K562 (cell line): ENCODE results near the gene PTPRO. TPM values are rescaled to one million over a fixed set of nuclear protein-coding genes. Genes with fewer than 3 reads are reported as not detected.
A peak's percentile ranks its signal among the peaks of the same experiment; 100 is the strongest.

Experiments used
- ATAC-seq: fragments of 200-7000 bp; cut with Tn5 transposase; 3 replicates; pipeline ENCODE4 v1.9.1; 2020; ENCODE audit warnings: moderate library complexity
- BruUV-seq: library from RNA; stranded (reverse); fragments of 400-500 nt; replicated peaks from 2 replicates; lab custom pipeline; 2021; lab: Mats Ljungman, UMichigan
- CTCF ChIA-PET: fragments of 300-600 bp; formaldehyde crosslinking; extraction: SDS; loops from one replicate; lab custom pipeline; 2021; ENCODE audit warnings: low intra/inter-chr PET ratio; lab: Yijun Ruan, JAX
- POLR2A ChIA-PET: fragments of 300-600, 350-650 bp; sonication (Branson Sonifier 250); formaldehyde crosslinking; extraction: SDS; loops from one replicate; lab custom pipeline; 2021; ENCODE audit warnings: antibody characterized with exemption, inconsistent platforms; lab: Yijun Ruan, JAX
- DNase-seq, 4 experiments: peaks; one replicate each; pipeline versions ENCODE4 v3.0.0 to v3.0.0-alpha.2; 2011 to 2018; ENCODE audit warnings: low spot score in 3 of 4, mixed read lengths in 3 of 4; ENCODE audit errors: extremely low read depth in 1 of 4
- FAIRE-seq: peaks from 2 replicates; lab custom pipeline; 2011; peaks lifted over from hg19 to GRCh38; lab: Jason Lieb, UNC
- H2AFZ ChIP-seq: 2 replicates; pipeline ENCODE4 v1.6.0; 2011; ENCODE audit warnings: low read depth, low read length, control low read depth, inconsistent platforms
- H3K27ac ChIP-seq: fragments of 200-600 bp; 3 replicates; pipeline ENCODE4 v1.8.0; 2011; ENCODE audit warnings: low read depth, mild to moderate bottlenecking, control low read depth, inconsistent platforms, low read length, moderate library complexity, mixed read lengths; ENCODE audit errors: extremely low read depth
- H3K27me3 ChIP-seq, 2 experiments: fragments of 300-600 bp in 1 of 2; 2 replicates in 1 of 2; 3 replicates in 1 of 2; pipeline versions ENCODE4 v1.6.0 to v1.8.0; 2011; ENCODE audit warnings: inconsistent platforms in 2 of 2, low read length in 2 of 2, mild to moderate bottlenecking in 1 of 2, mixed read lengths in 1 of 2, moderate library complexity in 1 of 2; ENCODE audit not compliant: control insufficient read depth in 2 of 2, insufficient read depth in 2 of 2
- H3K36me3 ChIP-seq: fragments of 300-600 bp; 3 replicates; pipeline ENCODE4 v1.8.0; 2011; ENCODE audit warnings: mild to moderate bottlenecking, low read length, inconsistent platforms; ENCODE audit not compliant: control insufficient read depth, insufficient read depth
- H3K4me1 ChIP-seq, 2 experiments: fragments of 200-600 bp in 1 of 2; replicated peaks in 1 of 2; 2 replicates in 1 of 2; 3 replicates in 1 of 2; pipeline versions ENCODE4 v1.5.1 to v1.8.0; 2011; ENCODE audit warnings: inconsistent platforms in 2 of 2, low read length in 2 of 2, mild to moderate bottlenecking in 1 of 2, mixed read lengths in 1 of 2, moderate library complexity in 1 of 2; ENCODE audit not compliant: control insufficient read depth in 2 of 2, insufficient read depth in 2 of 2
- H3K4me2 ChIP-seq: 2 replicates; pipeline ENCODE4 v1.6.1; 2011; ENCODE audit warnings: low read length, control low read depth, inconsistent platforms, mixed read lengths; ENCODE audit not compliant: insufficient read depth
- H3K4me3 ChIP-seq: fragments of 200-600 bp; sonication (generic), shearing (Covaris generic); 2 replicates; pipeline ENCODE4 v1.5.1; 2016; ENCODE audit warnings: control low read depth, inconsistent platforms
- H3K79me2 ChIP-seq: fragments of 200-600 bp; 3 replicates; pipeline ENCODE4 v1.8.0; 2011; ENCODE audit warnings: low read length, inconsistent platforms; ENCODE audit not compliant: control insufficient read depth, insufficient read depth
- H3K9ac ChIP-seq, 2 experiments: 2 replicates each; pipeline versions ENCODE4 v1.6.0 to v1.6.1; 2011; ENCODE audit warnings: low read depth in 2 of 2, low read length in 2 of 2, control low read depth in 1 of 2, inconsistent platforms in 1 of 2, mild to moderate bottlenecking in 1 of 2, mixed read lengths in 1 of 2; ENCODE audit not compliant: insufficient read depth in 1 of 2
- H3K9me1 ChIP-seq: one replicate; pipeline ENCODE4 v1.6.0; 2011; ENCODE audit warnings: inconsistent platforms, mild to moderate bottlenecking, low read length, moderate library complexity; ENCODE audit not compliant: control insufficient read depth, insufficient read depth
- H3K9me3 ChIP-seq: replicated peaks from 2 replicates; pipeline ENCODE4 v1.5.1; 2011; ENCODE audit warnings: low read depth, low read length, inconsistent platforms; ENCODE audit not compliant: control insufficient read depth, insufficient read depth
- H4K20me1 ChIP-seq: replicated peaks from 2 replicates; pipeline ENCODE4 v1.6.1; 2011; ENCODE audit warnings: low read length, inconsistent platforms, mixed read lengths; ENCODE audit not compliant: control insufficient read depth, insufficient read depth
- C11orf30 ChIP-seq: fragments of 450-650 bp; IDR thresholded peaks from 2 replicates; pipeline ENCODE4 v1.6.1; 2016; ENCODE audit warnings: low read depth, mild to moderate bottlenecking
- MAFF ChIP-seq: IDR thresholded peaks from 2 replicates; pipeline ENCODE4 v1.6.1; 2012; ENCODE audit warnings: low read length, improper control_type of control experiment
- MAFG ChIP-seq: fragments of 450-650 bp; conservative IDR thresholded peaks from 2 replicates; pipeline ENCODE4 v1.6.1; 2016; ENCODE audit warnings: missing genetic modification characterization, missing compliant biosample characterization
- MAFK ChIP-seq: IDR thresholded peaks from 2 replicates; pipeline ENCODE4 v1.6.1; 2011; ENCODE audit warnings: low read length, improper control_type of control experiment
- PML ChIP-seq: IDR thresholded peaks from 2 replicates; pipeline ENCODE4 v1.6.1; 2012; ENCODE audit warnings: low read length, inconsistent platforms
- SAFB ChIP-seq: fragments of 200-400 bp; formaldehyde crosslinking; IDR thresholded peaks from 2 replicates; pipeline ENCODE4 v1.6.1; 2017; ENCODE audit warnings: low read depth, low read length, borderline replicate concordance
- ZNF316 ChIP-seq: fragments of 450-650 bp; IDR thresholded peaks from 2 replicates; pipeline ENCODE4 v1.6.1; 2016
- WGBS: fragments of 100-300 bp; shearing (Covaris generic); methylation state at CpG from one replicate; pipeline ENCODE4 v1.1.6; 2016; ENCODE audit warnings: low coverage, mixed read lengths; ENCODE audit not compliant: insufficient coverage; ENCODE audit errors: missing lambda C conversion rate; 5-methylcytosine and 5-hydroxymethylcytosine counted together
- in situ Hi-C: fragments of 300-500 bp; cut with MboI; formaldehyde crosslinking; loops from 4 replicates; pipeline ENCODE4 v1.15.0; 2018; ENCODE audit warnings: inconsistent platforms, mixed read lengths
- intact Hi-C: fragments of 100-400 bp; cut with micrococcal nuclease; formaldehyde crosslinking; loops from 2 replicates; pipeline ENCODE4 v1.14.2; 2022
- polyA plus RNA-seq, 8 experiments: library from polyadenylated mRNA; depleted of rRNA in 4 of 8; stranded (reverse) in 5 of 8; unstranded in 3 of 8; fragments of >200 nt; fragmentation: Nextera tagmentation in 2 of 8; fragmentation: Illumina TruSeq in 1 of 8; extraction: Ambion mirVana in 2 of 8; extraction: Trizol in 1 of 8; gene quantifications; 2 replicates each; pipeline versions ENCODE4 v1.2.1 to v1.2.3, GENCODE V29; 2011 to 2014; ENCODE audit warnings: inconsistent platforms in 1 of 8, missing spikeins in 1 of 8
- total RNA-seq, 7 experiments: library from RNA; depleted of rRNA in 6 of 7; stranded (reverse); fragments of >200 nt in 6 of 7; fragmentation: Illumina TruSeq in 2 of 7; extraction: Trizol in 2 of 7; gene quantifications; 2 replicates each; pipeline versions ENCODE4 v1.2.1 to v1.2.3, GENCODE V29; 2011 to 2021; ENCODE audit warnings: low replicate concordance in 1 of 7
- TF ChIP-seq, protein P1 (sequence below): fragments of 450-650 bp; formaldehyde crosslinking; IDR thresholded peaks from 2 replicates; pipeline ENCODE4 v1.4.0; 2020; ENCODE audit warnings: mild to moderate bottlenecking
- TF ChIP-seq, protein P2 (sequence below): fragments of 250-450 bp; sonication (Bioruptor Pico); IDR thresholded peaks from 2 replicates; pipeline ENCODE4 v1.5.0; 2020; ENCODE audit warnings: mild to moderate bottlenecking
- TF ChIP-seq, protein P3 (sequence below): fragments of 250-450 bp; sonication (Bioruptor Pico); IDR thresholded peaks from 2 replicates; pipeline ENCODE4 v1.8.0; 2021; ENCODE audit warnings: borderline replicate concordance, mild to moderate bottlenecking, moderate library complexity; ENCODE audit not compliant: poor library complexity, severe bottlenecking

The PTPRO gene
- total and polyA plus RNA-seq, 9 of the 15 experiments (the other 6 are each of a cell fraction or from before 2014, with no cell fraction given), result 0.22 TPM; not detected in 8

GRCh38 chr12:15439459-15439858 lies 117.2 kb downstream of the PTPRO start:
- BruUV-seq, result no TSS peak
- Histone ChIP-seq H3K27ac (no peak overlapping the region), H4K20me1 (no peaks in the 10 kb centered on the region), H3K4me1 (no peaks in the 10 kb centered on the region), H2AFZ (no peak overlapping the region), H3K36me3 (no peaks in the 10 kb centered on the region), H3K9me3 (no peaks in the 10 kb centered on the region), H3K4me2 (no peak overlapping the region), H3K4me3 (no peak overlapping the region), H3K9me1 (no peaks in the 10 kb centered on the region), H3K27me3 (no peaks in the 10 kb centered on the region), H3K79me2 (no peaks in the 10 kb centered on the region), H3K9ac (no peak overlapping the region)
- in situ Hi-C loops, result no loop called here
- WGBS, result 0% methylated on average over 8 of the region's 9 CpGs
- DNase-seq, result no peak
- CTCF ChIA-PET, result no interaction called here
- POLR2A ChIA-PET, result no interaction called here
- TF ChIP-seq PML, result no peak
- TF ChIP-seq, protein P1, sequence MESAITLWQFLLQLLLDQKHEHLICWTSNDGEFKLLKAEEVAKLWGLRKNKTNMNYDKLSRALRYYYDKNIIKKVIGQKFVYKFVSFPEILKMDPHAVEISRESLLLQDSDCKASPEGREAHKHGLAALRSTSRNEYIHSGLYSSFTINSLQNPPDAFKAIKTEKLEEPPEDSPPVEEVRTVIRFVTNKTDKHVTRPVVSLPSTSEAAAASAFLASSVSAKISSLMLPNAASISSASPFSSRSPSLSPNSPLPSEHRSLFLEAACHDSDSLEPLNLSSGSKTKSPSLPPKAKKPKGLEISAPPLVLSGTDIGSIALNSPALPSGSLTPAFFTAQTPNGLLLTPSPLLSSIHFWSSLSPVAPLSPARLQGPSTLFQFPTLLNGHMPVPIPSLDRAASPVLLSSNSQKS (CRISPR knock-in tag), result no peak
- TF ChIP-seq SAFB, result no peak
- intact Hi-C loops, result no loop called here
- no peak for FAIRE-seq
- ATAC-seq, result no peak

DNA sequence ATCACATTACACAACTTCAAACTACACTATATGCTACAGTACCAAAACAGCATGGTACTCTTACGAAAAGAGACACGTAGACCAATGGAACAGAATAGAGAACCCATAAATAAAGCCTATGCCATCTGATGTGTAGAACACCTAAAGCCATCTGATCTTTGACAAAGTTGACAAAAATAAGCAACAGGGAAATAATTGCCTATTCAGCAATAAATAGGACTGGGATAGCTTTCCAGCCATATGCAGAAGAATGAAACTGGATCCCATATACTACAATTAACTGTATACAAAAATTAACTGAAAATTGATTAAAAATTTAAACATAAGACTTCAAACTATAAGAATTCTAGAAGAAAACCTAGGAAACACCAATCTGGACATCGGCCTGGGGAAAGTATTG lies 120.7 kb downstream of the PTPRO start:
- CTCF ChIA-PET, result no interaction called here

More for the DNA sequence above, 120.7 kb downstream of the PTPRO start:
- H3K9ac ChIP-seq, result no peak overlapping the region
- H3K79me2 ChIP-seq, result no peaks in the 10 kb centered on the region
- no peaks in the 10 kb centered on the region for H3K9me1 ChIP-seq
- H2AFZ ChIP-seq, result no peak overlapping the region
- H3K4me1 ChIP-seq, result no peaks in the 10 kb centered on the region
- FAIRE-seq (no peak), ATAC-seq (no peak), DNase-seq (no peak)
- no peaks in the 10 kb centered on the region for H3K36me3 ChIP-seq
- BruUV-seq, result no TSS peak
- intact Hi-C loops (no loop called here), in situ Hi-C loops (no loop called here)
- no peak overlapping the region for H3K27ac ChIP-seq
- TF ChIP-seq MAFF (peak; percentile 77), MAFG (tag) (peak; percentile 70), ZNF316 (peak; percentile 72), C11orf30 (peak; percentile 52), MAFK (peak; percentile 82)
- TF ChIP-seq, protein P2, sequence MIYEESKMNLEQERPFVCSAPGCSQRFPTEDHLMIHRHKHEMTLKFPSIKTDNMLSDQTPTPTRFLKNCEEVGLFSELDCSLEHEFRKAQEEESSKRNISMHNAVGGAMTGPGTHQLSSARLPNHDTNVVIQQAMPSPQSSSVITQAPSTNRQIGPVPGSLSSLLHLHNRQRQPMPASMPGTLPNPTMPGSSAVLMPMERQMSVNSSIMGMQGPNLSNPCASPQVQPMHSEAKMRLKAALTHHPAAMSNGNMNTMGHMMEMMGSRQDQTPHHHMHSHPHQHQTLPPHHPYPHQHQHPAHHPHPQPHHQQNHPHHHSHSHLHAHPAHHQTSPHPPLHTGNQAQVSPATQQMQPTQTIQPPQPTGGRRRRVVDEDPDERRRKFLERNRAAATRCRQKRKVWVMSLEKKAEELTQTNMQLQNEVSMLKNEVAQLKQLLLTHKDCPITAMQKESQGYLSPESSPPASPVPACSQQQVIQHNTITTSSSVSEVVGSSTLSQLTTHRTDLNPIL (CRISPR knock-in tag), result no peak
- TF ChIP-seq, protein P3, sequence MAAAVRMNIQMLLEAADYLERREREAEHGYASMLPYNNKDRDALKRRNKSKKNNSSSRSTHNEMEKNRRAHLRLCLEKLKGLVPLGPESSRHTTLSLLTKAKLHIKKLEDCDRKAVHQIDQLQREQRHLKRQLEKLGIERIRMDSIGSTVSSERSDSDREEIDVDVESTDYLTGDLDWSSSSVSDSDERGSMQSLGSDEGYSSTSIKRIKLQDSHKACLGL, result no peak
- H3K4me2 ChIP-seq, result no peak overlapping the region
- no peak overlapping the region for H3K4me3 ChIP-seq
- H3K9me3 ChIP-seq, result no peaks in the 10 kb centered on the region
- POLR2A ChIA-PET, result no interaction called here
- no peaks in the 10 kb centered on the region for H4K20me1 ChIP-seq
- H3K27me3 ChIP-seq, result no peaks in the 10 kb centered on the region
- 6% methylated on average over 3 of the region's 3 CpGs for WGBS
